ENCODE data around the gene PLIN3.
A peak's percentile ranks its signal among the peaks of the same experiment; 100 is the strongest.
"Not testable (repeated sequence)": the region's sequence is repeated elsewhere in the genome, so short reads cannot be mapped to it uniquely, and the experiment has no call there.

PLIN3 gene

GRCh38 chr19:4805140-4805539 lies 62.3 kb downstream of the PLIN3 start:
- POLR2A ChIA-PET; H3K9me3 ChIP-seq (ENCODE audit: control insufficient read depth, insufficient read depth, low read depth, low read length); H3K27ac ChIP-seq (ENCODE audit: extremely low read depth, low read depth, low read length); H3K4me3 ChIP-seq (ENCODE audit: low read depth, low read length); H3K4me1 ChIP-seq (ENCODE audit: control insufficient read depth, insufficient read depth, low read length); H3K36me3 ChIP-seq (ENCODE audit: control insufficient read depth in 2 of 2, insufficient read depth in 1 of 2, low read length in 2 of 2): not testable (repeated sequence)
- TF ChIP-seq ZNF394 (tag by site-specific recombination; IDR thresholded peaks at IDR 0.05; ENCODE audit: borderline replicate concordance) (peak; percentile 86; the same call in 1 of the 2 replicates), ZNF654 (tag by site-specific recombination; IDR thresholded peaks at IDR 0.05; ENCODE audit: low read depth) (peak; percentile 11; the same call in 1 of the 2 replicates), ZNF426 (tag by site-specific recombination; IDR thresholded peaks at IDR 0.05) (peak; percentile 60), ZBTB8A (tag by site-specific recombination; IDR thresholded peaks at IDR 0.05) (peak; percentile 45), ZNF623 (tag by site-specific recombination; IDR thresholded peaks at IDR 0.05) (peak; percentile 51), ZNF140 (tag by site-specific recombination; IDR thresholded peaks at IDR 0.05) (peak; percentile 4; the same call in 1 of the 2 replicates), ZNF629 (tag by site-specific recombination; IDR thresholded peaks at IDR 0.05) (peak; percentile 30; the same call in 1 of the 2 replicates)
- TF ChIP-seq, protein P1, sequence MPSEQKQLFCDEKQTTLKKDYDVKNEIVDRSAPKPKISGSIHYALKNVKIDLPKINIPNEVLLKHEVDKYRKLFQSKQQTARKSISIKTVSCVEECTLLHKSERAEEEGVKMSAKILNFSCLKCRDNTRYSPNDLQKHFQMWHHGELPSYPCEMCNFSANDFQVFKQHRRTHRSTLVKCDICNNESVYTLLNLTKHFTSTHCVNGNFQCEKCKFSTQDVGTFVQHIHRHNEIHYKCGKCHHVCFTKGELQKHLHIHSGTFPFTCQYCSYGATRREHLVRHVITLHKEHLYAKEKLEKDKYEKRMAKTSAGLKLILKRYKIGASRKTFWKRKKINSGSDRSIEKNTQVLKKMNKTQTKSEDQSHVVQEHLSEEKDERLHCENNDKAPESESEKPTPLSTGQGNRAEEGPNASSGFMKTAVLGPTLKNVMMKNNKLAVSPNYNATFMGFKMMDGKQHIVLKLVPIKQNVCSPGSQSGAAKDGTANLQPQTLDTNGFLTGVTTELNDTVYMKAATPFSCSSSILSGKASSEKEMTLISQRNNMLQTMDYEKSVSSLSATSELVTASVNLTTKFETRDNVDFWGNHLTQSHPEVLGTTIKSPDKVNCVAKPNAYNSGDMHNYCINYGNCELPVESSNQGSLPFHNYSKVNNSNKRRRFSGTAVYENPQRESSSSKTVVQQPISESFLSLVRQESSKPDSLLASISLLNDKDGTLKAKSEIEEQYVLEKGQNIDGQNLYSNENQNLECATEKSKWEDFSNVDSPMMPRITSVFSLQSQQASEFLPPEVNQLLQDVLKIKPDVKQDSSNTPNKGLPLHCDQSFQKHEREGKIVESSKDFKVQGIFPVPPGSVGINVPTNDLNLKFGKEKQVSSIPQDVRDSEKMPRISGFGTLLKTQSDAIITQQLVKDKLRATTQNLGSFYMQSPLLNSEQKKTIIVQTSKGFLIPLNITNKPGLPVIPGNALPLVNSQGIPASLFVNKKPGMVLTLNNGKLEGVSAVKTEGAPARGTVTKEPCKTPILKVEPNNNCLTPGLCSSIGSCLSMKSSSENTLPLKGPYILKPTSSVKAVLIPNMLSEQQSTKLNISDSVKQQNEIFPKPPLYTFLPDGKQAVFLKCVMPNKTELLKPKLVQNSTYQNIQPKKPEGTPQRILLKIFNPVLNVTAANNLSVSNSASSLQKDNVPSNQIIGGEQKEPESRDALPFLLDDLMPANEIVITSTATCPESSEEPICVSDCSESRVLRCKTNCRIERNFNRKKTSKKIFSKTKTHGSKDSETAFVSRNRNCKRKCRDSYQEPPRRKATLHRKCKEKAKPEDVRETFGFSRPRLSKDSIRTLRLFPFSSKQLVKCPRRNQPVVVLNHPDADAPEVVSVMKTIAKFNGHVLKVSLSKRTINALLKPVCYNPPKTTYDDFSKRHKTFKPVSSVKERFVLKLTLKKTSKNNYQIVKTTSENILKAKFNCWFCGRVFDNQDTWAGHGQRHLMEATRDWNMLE (tag by site-specific recombination; conservative IDR thresholded peaks at IDR 0.05; ENCODE audit: low read depth): peak; percentile 72
- TF ChIP-seq, protein P2, sequence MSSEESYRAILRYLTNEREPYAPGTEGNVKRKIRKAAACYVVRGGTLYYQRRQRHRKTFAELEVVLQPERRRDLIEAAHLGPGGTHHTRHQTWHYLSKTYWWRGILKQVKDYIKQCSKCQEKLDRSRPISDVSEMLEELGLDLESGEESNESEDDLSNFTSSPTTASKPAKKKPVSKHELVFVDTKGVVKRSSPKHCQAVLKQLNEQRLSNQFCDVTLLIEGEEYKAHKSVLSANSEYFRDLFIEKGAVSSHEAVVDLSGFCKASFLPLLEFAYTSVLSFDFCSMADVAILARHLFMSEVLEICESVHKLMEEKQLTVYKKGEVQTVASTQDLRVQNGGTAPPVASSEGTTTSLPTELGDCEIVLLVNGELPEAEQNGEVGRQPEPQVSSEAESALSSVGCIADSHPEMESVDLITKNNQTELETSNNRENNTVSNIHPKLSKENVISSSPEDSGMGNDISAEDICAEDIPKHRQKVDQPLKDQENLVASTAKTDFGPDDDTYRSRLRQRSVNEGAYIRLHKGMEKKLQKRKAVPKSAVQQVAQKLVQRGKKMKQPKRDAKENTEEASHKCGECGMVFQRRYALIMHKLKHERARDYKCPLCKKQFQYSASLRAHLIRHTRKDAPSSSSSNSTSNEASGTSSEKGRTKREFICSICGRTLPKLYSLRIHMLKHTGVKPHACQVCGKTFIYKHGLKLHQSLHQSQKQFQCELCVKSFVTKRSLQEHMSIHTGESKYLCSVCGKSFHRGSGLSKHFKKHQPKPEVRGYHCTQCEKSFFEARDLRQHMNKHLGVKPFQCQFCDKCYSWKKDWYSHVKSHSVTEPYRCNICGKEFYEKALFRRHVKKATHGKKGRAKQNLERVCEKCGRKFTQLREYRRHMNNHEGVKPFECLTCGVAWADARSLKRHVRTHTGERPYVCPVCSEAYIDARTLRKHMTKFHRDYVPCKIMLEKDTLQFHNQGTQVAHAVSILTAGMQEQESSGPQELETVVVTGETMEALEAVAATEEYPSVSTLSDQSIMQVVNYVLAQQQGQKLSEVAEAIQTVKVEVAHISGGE (tag by site-specific recombination; conservative IDR thresholded peaks at IDR 0.05; ENCODE audit: low read depth): peak; percentile 48; the same call in 1 of the 2 replicates
- CTCF ChIA-PET: interaction anchor here (0.6 to 9.8 kb wide), 18 partner anchors 11 to 280 kb away, joined by 3 to 139 read pairs (median 4); partner anchors contain the start of gene DPP9

DNA sequence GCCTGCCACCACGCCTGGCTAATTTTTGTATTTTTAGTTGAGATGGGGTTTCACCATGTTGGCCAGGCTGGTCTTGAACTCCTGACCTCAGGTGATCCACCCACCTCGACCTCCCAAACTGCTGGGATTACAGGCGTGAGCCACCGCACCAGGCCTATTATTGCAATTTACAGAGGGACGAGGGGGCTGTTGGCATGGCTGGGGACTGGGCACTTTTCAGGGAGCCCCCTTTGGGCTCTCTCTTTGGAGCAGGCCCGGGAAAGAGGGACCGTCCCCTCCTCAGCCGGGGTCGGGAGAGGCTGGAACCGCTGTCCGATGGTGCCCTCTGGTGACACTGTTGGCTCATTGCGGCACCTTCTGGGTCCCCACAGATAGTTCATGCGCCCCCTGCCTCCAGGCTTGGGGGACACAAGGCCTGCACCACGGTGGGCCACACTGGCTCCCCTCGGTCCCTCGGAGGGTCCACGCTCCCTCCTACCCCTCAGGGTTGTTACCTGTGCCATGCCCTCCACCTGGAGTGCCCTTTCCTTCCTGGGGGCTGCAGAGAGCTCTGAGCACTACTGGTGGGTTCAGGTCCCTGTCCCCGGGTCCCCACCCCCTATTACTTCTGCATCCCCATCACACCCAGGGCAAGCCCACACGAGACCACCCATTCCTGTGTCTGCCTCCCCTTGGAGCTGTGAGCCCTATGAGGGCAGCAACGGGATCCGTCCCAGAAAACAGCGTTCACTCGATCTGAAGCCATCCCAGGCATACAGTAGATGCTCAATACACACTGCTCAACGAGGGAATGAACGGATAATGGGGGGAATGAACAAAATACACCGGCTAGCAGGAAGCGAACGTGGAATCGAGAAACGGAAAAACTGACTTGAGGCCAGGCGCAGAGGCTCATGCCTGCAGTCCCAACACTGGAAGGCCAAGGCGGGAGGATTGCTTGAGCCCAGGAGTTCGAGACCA lies 63.5 kb downstream of the PLIN3 start:
- H3K36me3 ChIP-seq (ENCODE audit: control insufficient read depth in 2 of 2, insufficient read depth in 1 of 2, low read length in 2 of 2): no peaks in the 10 kb centered on the region
- H3K4me1 ChIP-seq (ENCODE audit: control insufficient read depth, insufficient read depth, low read length): no peaks in the 10 kb centered on the region
- no peak overlapping the region for H3K27ac ChIP-seq (ENCODE audit: extremely low read depth, low read depth, low read length)
- CTCF ChIA-PET: interaction anchor here (0.5 to 9.8 kb wide), 27 partner anchors 13 to 760 kb away, joined by 3 to 139 read pairs (median 4); partner anchors contain the start of genes DPP9 and FEM1A
- no peak overlapping the region for H3K4me3 ChIP-seq (ENCODE audit: low read depth, low read length)
- POLR2A ChIA-PET: no interaction called here
- H3K9me3 ChIP-seq (ENCODE audit: control insufficient read depth, insufficient read depth, low read depth, low read length): no peaks in the 10 kb centered on the region
- TF ChIP-seq, protein P3, sequence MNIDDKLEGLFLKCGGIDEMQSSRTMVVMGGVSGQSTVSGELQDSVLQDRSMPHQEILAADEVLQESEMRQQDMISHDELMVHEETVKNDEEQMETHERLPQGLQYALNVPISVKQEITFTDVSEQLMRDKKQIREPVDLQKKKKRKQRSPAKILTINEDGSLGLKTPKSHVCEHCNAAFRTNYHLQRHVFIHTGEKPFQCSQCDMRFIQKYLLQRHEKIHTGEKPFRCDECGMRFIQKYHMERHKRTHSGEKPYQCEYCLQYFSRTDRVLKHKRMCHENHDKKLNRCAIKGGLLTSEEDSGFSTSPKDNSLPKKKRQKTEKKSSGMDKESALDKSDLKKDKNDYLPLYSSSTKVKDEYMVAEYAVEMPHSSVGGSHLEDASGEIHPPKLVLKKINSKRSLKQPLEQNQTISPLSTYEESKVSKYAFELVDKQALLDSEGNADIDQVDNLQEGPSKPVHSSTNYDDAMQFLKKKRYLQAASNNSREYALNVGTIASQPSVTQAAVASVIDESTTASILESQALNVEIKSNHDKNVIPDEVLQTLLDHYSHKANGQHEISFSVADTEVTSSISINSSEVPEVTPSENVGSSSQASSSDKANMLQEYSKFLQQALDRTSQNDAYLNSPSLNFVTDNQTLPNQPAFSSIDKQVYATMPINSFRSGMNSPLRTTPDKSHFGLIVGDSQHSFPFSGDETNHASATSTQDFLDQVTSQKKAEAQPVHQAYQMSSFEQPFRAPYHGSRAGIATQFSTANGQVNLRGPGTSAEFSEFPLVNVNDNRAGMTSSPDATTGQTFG (tag by site-specific recombination; IDR thresholded peaks at IDR 0.05; ENCODE audit: borderline replicate concordance): no peak
- no peak for TF ChIP-seq ZNF792 (tag by site-specific recombination; IDR thresholded peaks at IDR 0.05)
- TF ChIP-seq ZBTB48 (tag by site-specific recombination; IDR thresholded peaks at IDR 0.05): no peak
- no peak for TF ChIP-seq BCL11B (tag by site-specific recombination; IDR thresholded peaks at IDR 0.05; ENCODE audit: low read depth)
- no peak for TF ChIP-seq ZNF362 (tag by site-specific recombination; IDR thresholded peaks at IDR 0.05)
- TF ChIP-seq, protein P4, sequence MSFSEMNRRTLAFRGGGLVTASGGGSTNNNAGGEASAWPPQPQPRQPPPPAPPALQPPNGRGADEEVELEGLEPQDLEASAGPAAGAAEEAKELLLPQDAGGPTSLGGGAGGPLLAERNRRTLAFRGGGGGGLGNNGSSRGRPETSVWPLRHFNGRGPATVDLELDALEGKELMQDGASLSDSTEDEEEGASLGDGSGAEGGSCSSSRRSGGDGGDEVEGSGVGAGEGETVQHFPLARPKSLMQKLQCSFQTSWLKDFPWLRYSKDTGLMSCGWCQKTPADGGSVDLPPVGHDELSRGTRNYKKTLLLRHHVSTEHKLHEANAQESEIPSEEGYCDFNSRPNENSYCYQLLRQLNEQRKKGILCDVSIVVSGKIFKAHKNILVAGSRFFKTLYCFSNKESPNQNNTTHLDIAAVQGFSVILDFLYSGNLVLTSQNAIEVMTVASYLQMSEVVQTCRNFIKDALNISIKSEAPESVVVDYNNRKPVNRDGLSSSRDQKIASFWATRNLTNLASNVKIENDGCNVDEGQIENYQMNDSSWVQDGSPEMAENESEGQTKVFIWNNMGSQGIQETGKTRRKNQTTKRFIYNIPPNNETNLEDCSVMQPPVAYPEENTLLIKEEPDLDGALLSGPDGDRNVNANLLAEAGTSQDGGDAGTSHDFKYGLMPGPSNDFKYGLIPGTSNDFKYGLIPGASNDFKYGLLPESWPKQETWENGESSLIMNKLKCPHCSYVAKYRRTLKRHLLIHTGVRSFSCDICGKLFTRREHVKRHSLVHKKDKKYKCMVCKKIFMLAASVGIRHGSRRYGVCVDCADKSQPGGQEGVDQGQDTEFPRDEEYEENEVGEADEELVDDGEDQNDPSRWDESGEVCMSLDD (tag by site-specific recombination; IDR thresholded peaks at IDR 0.05): peak; percentile 54; the same call in 1 of the 2 replicates
- TF ChIP-seq ZNF266 (tag by site-specific recombination; IDR thresholded peaks at IDR 0.05; ENCODE audit: low read depth): no peak
- no peak; the same call in 1 of the 2 replicates for TF ChIP-seq KLF9 (tag by site-specific recombination; IDR thresholded peaks at IDR 0.05; ENCODE audit: low read depth)
